GM12864 (cell line): ENCODE measurements around the gene NCAM1.

Source experiments
- DNase-seq: peaks from one replicate; pipeline ENCODE4 v3.0.0-alpha.2; 2011; ENCODE audit warnings: low read depth
- H3K4me3 ChIP-seq: 2 replicates; pipeline ENCODE4 v1.5.1; 2011; ENCODE audit warnings: mild to moderate bottlenecking, low read depth, low read length, control low read depth
- TF ChIP-seq, protein P1 (sequence below): IDR thresholded peaks from 2 replicates; pipeline ENCODE4 v1.5.1; 2011; ENCODE audit warnings: low read depth, mild to moderate bottlenecking, moderate library complexity, low read length, control low read depth, inconsistent platforms; ENCODE audit errors: missing control alignments

Gene NCAM1

GRCh38 chr11:113222241-113222640 is 261.0 kb downstream of the NCAM1 start:
- DNase-seq: no peak
- no peak overlapping the region for H3K4me3 ChIP-seq
- TF ChIP-seq, protein P1, sequence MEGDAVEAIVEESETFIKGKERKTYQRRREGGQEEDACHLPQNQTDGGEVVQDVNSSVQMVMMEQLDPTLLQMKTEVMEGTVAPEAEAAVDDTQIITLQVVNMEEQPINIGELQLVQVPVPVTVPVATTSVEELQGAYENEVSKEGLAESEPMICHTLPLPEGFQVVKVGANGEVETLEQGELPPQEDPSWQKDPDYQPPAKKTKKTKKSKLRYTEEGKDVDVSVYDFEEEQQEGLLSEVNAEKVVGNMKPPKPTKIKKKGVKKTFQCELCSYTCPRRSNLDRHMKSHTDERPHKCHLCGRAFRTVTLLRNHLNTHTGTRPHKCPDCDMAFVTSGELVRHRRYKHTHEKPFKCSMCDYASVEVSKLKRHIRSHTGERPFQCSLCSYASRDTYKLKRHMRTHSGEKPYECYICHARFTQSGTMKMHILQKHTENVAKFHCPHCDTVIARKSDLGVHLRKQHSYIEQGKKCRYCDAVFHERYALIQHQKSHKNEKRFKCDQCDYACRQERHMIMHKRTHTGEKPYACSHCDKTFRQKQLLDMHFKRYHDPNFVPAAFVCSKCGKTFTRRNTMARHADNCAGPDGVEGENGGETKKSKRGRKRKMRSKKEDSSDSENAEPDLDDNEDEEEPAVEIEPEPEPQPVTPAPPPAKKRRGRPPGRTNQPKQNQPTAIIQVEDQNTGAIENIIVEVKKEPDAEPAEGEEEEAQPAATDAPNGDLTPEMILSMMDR: no peak

- no peak overlapping the region for H3K4me3 ChIP-seq
- TF ChIP-seq, protein P1: no peak
- DNase-seq: no peak
These were observed 273.7 kb downstream of the NCAM1 start for GRCh38 chr11:113234888-113235287.

- DNase-seq: no peak
- TF ChIP-seq, protein P1: no peak
- no peak overlapping the region for H3K4me3 ChIP-seq
These were observed 276.0 kb downstream of the NCAM1 start for GRCh38 chr11:113237261-113237660.

DNA sequence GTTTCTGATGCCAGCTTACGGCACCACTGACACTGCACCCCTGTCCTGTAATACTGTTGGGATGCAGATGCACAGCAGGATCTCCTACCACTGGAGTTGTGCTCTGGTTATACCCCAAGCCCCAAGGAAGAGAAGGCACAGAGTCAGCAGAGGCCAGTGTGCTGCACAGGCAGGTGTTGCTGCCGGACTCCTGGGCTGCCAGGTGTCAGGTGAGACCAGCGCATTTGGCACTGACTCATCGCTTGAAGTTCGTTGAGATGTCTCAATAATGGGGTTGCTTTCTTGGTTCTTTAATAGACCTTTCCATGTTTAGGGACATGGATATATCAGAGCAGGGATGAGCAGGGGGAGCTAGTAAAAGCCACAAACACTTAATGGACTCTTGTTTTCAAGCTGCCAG is 277.5 kb downstream of the NCAM1 start:
- no peak for DNase-seq
- no peak overlapping the region for H3K4me3 ChIP-seq
- TF ChIP-seq, protein P1: no peak

DNA sequence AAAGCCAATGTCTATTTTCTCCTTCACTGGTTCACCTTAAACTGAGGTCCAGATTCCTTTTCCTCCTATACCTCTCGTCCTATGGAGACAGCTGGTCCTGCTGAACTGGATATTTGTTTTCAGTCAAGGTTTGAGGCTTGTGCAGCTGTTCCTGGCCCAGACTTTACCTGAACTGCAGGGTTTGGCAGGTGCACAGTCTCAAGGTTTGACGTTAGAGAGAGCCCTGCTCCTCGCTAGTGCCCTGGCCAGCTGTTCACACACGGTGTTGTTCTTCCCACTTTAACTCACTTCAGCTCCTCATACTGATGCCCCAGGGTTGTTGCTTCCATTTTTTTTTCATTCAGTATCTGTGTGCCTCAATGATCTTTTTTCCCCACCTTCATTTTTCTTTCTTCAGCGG is 279.2 kb downstream of the NCAM1 start:
- no peak for DNase-seq
- TF ChIP-seq, protein P1: no peak

GRCh38 chr11:113240790-113241635 is 279.8 kb downstream of the NCAM1 start:
- no peak for DNase-seq
- H3K4me3 ChIP-seq: no peak overlapping the region
- TF ChIP-seq, protein P1: no peak

More for the DNA sequence above, 279.2 kb downstream of the NCAM1 start:
- H3K4me3 ChIP-seq: no peak overlapping the region

DNA sequence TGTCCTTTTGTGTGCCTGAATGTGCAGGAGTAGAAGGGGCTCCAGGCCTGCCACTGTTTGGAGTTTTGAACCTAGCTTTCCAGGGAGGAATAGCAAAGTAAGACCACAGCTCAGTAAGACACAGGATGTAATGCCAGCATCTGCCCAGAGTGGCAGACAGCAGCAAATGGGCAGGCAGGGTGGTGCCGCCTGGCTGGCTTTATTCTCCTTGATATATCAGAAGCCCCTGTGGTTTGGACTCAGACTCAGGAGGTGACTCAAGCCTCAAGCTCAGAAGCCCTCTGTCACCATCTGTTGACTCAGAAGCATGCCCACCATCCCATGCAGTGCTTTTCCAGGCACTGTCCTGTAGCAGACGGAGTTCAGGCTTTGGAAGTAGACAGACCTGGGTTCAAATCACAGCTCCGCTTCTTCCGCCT is 280.4 kb downstream of the NCAM1 start:
- TF ChIP-seq, protein P1: no peak
- DNase-seq: no peak
- H3K4me3 ChIP-seq: no peak overlapping the region
